ENCODE results near the gene RIC1.
A peak's percentile ranks its signal among the peaks of the same experiment; 100 is the strongest.

RIC1 gene

GRCh38 chr9:5620494-5620893 is 8.4 kb upstream of the RIC1 start:
- H3K4me3 ChIP-seq (ENCODE audit: low read depth, low read length) = no peak overlapping the region
- DNase-seq (ENCODE audit: low read depth) = no peak
- TF ChIP-seq CTCF (IDR thresholded peaks at IDR 0.05; ENCODE audit: insufficient read depth, low read depth, low read length, missing control alignments) = no peak

- TF ChIP-seq CTCF (IDR thresholded peaks at IDR 0.05; ENCODE audit: insufficient read depth, low read depth, low read length, missing control alignments) = no peak
- H3K4me3 ChIP-seq (ENCODE audit: low read depth, low read length) = no peak overlapping the region
- no peak for DNase-seq (ENCODE audit: low read depth)
Observed at GRCh38 chr9:5621327-5621726, 7.6 kb upstream of the RIC1 start.

GRCh38 chr9:5622016-5622415 is 6.9 kb upstream of the RIC1 start:
- no peak for TF ChIP-seq CTCF (IDR thresholded peaks at IDR 0.05; ENCODE audit: insufficient read depth, low read depth, low read length, missing control alignments)
- DNase-seq (ENCODE audit: low read depth) = no peak
- no peak overlapping the region for H3K4me3 ChIP-seq (ENCODE audit: low read depth, low read length)

- peak; percentile 61 for DNase-seq (ENCODE audit: low read depth)
- no peak for TF ChIP-seq CTCF (IDR thresholded peaks at IDR 0.05; ENCODE audit: insufficient read depth, low read depth, low read length, missing control alignments)
- no peak overlapping the region for H3K4me3 ChIP-seq (ENCODE audit: low read depth, low read length)
Observed at GRCh38 chr9:5624655-5625054, 4.3 kb upstream of the RIC1 start.

GRCh38 chr9:5626727-5627634 is 1.9 kb upstream of the RIC1 start:
- no peak for TF ChIP-seq CTCF (IDR thresholded peaks at IDR 0.05; ENCODE audit: insufficient read depth, low read depth, low read length, missing control alignments)
- H3K4me3 ChIP-seq (ENCODE audit: low read depth, low read length) = peak overlapping the region; percentile 80
- peak; percentile 94 for DNase-seq (ENCODE audit: low read depth)

GRCh38 chr9:5627686-5628085 is 1.2 kb upstream of the RIC1 start:
- peak; percentile 46 for DNase-seq (ENCODE audit: low read depth)
- peak overlapping the region; percentile 80 for H3K4me3 ChIP-seq (ENCODE audit: low read depth, low read length)

- TF ChIP-seq CTCF (IDR thresholded peaks at IDR 0.05; ENCODE audit: insufficient read depth, low read depth, low read length, missing control alignments) = no peak
- peak overlapping the region; percentile 80 for H3K4me3 ChIP-seq (ENCODE audit: low read depth, low read length)
- no peak for DNase-seq (ENCODE audit: low read depth)
Observed at GRCh38 chr9:5628183-5628529, 751 bp upstream of the RIC1 start.

Measured in GM12865 (cell line).